RCC 7860 (cell line): ENCODE measurements around the gene ITFG2.
"Not testable (repeated sequence)": the region's sequence is repeated elsewhere in the genome, so short reads cannot be mapped to it uniquely, and the experiment has no call there.

ENCODE experiments used
- DNase-seq: peaks from one replicate; pipeline ENCODE4 v3.0.0-alpha.2; 2015; ENCODE audit warnings: low spot score
- FAIRE-seq: peaks from 2 replicates; lab custom pipeline; 2012; peaks lifted over from hg19 to GRCh38; lab: Jason Lieb, UNC

ITFG2 gene

GRCh38 chr12:2812290-2813213 lies at the start of gene ITFG2:
TSS of gene ITFG2 (plus strand) at chr12:2812668. CDS start at chr12:2812761, 93 bp downstream.
- FAIRE-seq = peak; percentile 77

GRCh38 chr12:2764398-2764797 lies 48.1 kb upstream of the ITFG2 start:
- DNase-seq = no peak
- no peak for FAIRE-seq

More at GRCh38 chr12:2812290-2813213, at the start of gene ITFG2:
- peak; percentile 97 for DNase-seq

GRCh38 chr12:2765052-2765451 lies 47.4 kb upstream of the ITFG2 start:
- no peak for FAIRE-seq
- no peak for DNase-seq

GRCh38 chr12:2765608-2766007 lies 46.9 kb upstream of the ITFG2 start:
- DNase-seq (no peak), FAIRE-seq (no peak)

GRCh38 chr12:2768224-2768961 lies 44.1 kb upstream of the ITFG2 start:
- DNase-seq (no peak), FAIRE-seq (no peak)

GRCh38 chr12:2769866-2770533 lies 42.5 kb upstream of the ITFG2 start:
- FAIRE-seq = no peak
- DNase-seq = no peak

GRCh38 chr12:2770544-2770943 lies 41.9 kb upstream of the ITFG2 start:
- not testable (repeated sequence) for DNase-seq, FAIRE-seq

GRCh38 chr12:2772370-2772769 lies 40.1 kb upstream of the ITFG2 start:
- DNase-seq (no peak), FAIRE-seq (no peak)

- FAIRE-seq = no peak
- DNase-seq = no peak
These were observed 39.1 kb upstream of the ITFG2 start for GRCh38 chr12:2773199-2773875.

GRCh38 chr12:2775431-2775830 lies 37.0 kb upstream of the ITFG2 start:
- no peak for FAIRE-seq
- DNase-seq = no peak

GRCh38 chr12:2776129-2776806 lies 36.2 kb upstream of the ITFG2 start:
- FAIRE-seq = no peak
- no peak for DNase-seq

GRCh38 chr12:2779281-2779680 lies 33.2 kb upstream of the ITFG2 start:
- no peak for FAIRE-seq

GRCh38 chr12:2783936-2784600 lies 28.4 kb upstream of the ITFG2 start:
- no peak for FAIRE-seq

More at GRCh38 chr12:2779281-2779680, 33.2 kb upstream of the ITFG2 start:
- no peak for DNase-seq

GRCh38 chr12:2785017-2785416 lies 27.5 kb upstream of the ITFG2 start:
- DNase-seq (no peak), FAIRE-seq (no peak)

More at GRCh38 chr12:2783936-2784600, 28.4 kb upstream of the ITFG2 start:
- no peak for DNase-seq

- no peak for FAIRE-seq
These were observed 21.4 kb upstream of the ITFG2 start for GRCh38 chr12:2791089-2791488.

GRCh38 chr12:2792671-2793500 lies 19.6 kb upstream of the ITFG2 start:
- no peak for FAIRE-seq
- no peak for DNase-seq

More at GRCh38 chr12:2791089-2791488, 21.4 kb upstream of the ITFG2 start:
- DNase-seq = no peak

GRCh38 chr12:2793561-2793960 lies 18.9 kb upstream of the ITFG2 start:
- DNase-seq (no peak), FAIRE-seq (no peak)

- DNase-seq (no peak), FAIRE-seq (no peak)
These were observed 18.2 kb upstream of the ITFG2 start for GRCh38 chr12:2794191-2794735.
